ENCODE data around the gene CA6.
"Not testable (repeated sequence)": the region's sequence is repeated elsewhere in the genome, so short reads cannot be mapped to it uniquely, and the experiment has no call there.

The CA6 gene

GRCh38 chr1:9004031-9004699, 58.5 kb downstream of the CA6 start:
- no peak for DNase-seq (ENCODE audit: extremely low read depth in 1 of 2, low read depth in 1 of 2)

- DNase-seq (ENCODE audit: extremely low read depth in 1 of 2, low read depth in 1 of 2) = peak; percentile 54 to 68
These were observed 59.2 kb downstream of the CA6 start for GRCh38 chr1:9004700-9005394.

- DNase-seq (ENCODE audit: extremely low read depth in 1 of 2, low read depth in 1 of 2) = no peak
These were observed 59.7 kb downstream of the CA6 start for GRCh38 chr1:9005395-9005708.

- DNase-seq (ENCODE audit: extremely low read depth in 1 of 2, low read depth in 1 of 2) = no peak
These were observed 61.4 kb downstream of the CA6 start for GRCh38 chr1:9006956-9007615.

DNA sequence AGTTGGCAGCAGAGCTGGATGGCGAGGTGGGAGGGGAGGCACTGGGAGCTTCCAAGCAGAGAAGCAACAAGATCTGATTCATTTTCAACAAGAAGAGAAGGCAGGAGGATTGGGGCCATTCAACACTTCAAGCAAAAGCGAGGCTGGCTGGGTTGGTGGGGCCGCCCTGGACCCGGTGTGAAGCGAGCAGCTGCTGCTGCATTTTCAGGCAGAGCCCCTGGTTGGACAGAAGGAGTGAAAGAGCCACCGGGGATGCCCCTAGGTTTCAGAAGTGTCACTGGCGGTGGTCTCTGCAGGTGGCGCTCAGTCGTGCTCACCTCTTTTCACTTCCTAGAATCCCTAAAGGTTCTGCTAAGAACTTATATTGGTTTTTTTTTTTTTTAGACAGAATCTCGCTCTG, 62.6 kb downstream of the CA6 start:
- DNase-seq (ENCODE audit: extremely low read depth in 1 of 2, low read depth in 1 of 2) = no peak

DNA sequence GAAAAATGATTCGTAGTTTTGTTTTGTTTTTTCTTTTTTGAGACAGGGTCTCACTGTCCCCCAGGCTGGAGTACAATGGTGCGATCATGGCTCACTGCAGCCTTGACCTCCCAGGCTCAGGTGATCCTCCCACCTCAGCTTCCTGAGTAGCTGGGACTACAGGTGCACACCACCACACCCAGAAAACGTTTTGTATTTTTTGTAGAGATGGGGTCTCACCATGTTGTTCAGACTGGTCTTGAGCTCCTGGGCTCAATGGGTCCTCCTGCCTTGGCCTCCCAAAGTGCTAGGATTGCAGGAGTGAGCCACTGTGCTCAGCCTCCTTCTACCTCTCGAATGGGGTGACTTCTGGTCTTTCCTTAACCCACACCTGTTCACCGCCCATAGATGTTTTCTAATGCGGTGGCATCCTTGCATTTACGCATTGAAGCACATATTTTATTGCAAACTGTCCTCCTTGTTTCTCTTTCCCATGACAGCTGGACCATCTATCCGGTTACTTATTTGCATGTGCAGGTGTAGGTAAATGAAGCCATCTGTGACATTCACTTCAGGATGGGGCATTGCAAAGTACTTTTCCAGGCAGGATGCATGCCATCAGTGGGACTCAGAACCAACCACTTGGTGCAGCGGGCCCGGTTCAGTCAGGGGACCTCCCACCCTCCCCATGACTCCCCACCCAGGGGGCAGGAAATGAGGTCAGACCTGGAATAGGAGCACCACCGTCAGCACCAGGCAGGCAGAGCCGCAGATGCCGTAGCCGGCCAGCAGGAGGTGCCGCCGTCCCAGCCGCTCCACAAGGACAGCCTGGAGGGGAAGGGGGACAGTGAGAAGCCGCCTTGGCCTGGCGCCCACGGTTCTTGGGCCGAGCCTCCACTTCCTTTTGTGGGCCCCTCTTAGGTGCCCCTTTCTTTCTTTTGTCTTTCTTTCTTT, 64.0 kb downstream of the CA6 start:
- DNase-seq (ENCODE audit: extremely low read depth in 1 of 2, low read depth in 1 of 2) = no peak

GRCh38 chr1:9010781-9011323, 65.2 kb downstream of the CA6 start:
- DNase-seq (ENCODE audit: extremely low read depth in 1 of 2, low read depth in 1 of 2) = no peak

DNA sequence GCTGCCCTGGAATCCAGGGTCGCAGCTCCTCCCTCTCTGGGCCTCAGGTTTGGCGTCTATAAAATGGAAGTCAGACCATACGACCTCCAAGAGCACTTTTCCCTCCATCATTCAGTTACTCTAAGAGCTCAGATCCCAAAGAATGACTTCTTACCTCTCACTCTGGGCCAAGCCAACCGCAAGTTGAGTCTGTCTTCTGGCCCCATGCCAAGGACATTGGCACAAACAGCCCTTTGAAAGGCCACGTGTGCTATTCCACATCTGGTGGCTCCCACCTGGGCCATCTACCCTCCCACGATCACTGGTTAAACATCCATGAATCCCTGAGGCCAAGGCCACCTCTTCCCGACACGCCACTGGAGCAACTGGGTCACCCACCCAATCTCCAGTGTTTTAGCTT, 68.2 kb downstream of the CA6 start:
- no peak for DNase-seq (ENCODE audit: extremely low read depth in 1 of 2, low read depth in 1 of 2)

- no peak for DNase-seq (ENCODE audit: extremely low read depth in 1 of 2, low read depth in 1 of 2)
These were observed 69.1 kb downstream of the CA6 start for GRCh38 chr1:9014475-9015375.

- no peak for DNase-seq (ENCODE audit: extremely low read depth in 1 of 2, low read depth in 1 of 2)
These were observed 70.8 kb downstream of the CA6 start for GRCh38 chr1:9016455-9016854.

- DNase-seq (ENCODE audit: extremely low read depth in 1 of 2, low read depth in 1 of 2) = no peak
These were observed 72.7 kb downstream of the CA6 start for GRCh38 chr1:9018333-9018732.

- no peak for DNase-seq (ENCODE audit: extremely low read depth in 1 of 2, low read depth in 1 of 2)
These were observed 74.2 kb downstream of the CA6 start for GRCh38 chr1:9019896-9020295.

DNA sequence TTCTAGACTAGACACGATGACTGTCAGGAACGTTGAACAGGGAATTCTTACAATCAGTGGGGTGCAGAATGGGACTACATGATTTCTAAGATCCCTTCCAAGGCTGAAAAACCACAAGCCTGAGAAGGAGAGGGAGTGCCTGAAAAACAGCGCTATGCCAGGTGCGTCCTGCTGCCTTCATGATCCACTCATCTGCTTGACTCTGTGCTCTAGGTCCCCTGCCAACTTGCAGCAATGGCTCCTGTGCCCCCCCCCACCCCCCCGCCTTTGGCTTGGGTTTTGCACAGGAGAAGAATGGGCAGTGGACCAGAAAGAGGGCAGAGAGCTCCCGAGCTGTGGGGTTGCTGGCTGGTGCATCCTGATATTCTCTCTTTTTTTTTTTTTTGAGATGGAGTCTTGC, 74.6 kb downstream of the CA6 start:
- DNase-seq (ENCODE audit: extremely low read depth in 1 of 2, low read depth in 1 of 2) = no peak

GRCh38 chr1:9022026-9022738, 76.5 kb downstream of the CA6 start:
- DNase-seq (ENCODE audit: extremely low read depth in 1 of 2, low read depth in 1 of 2) = not testable (repeated sequence)

GRCh38 chr1:9022773-9023172, 77.1 kb downstream of the CA6 start:
- DNase-seq (ENCODE audit: extremely low read depth in 1 of 2, low read depth in 1 of 2) = no peak

Data from stimulated activated CD8-positive, alpha-beta memory T cell treated with anti-CD3 and anti-CD28 coated beads, Interleukin-7, amount 100 ng/mL, for 48 hours (primary cell).